Measurements from ENCODE around the gene SNX10. TPM values are rescaled to one million over a fixed set of nuclear protein-coding genes. Genes with fewer than 3 reads are reported as not detected.
A peak's percentile ranks its signal among the peaks of the same experiment; 100 is the strongest.

The SNX10 gene
- total and polyA plus RNA-seq, 2 donors (not counting 1 experiment from before 2014, with no cell fraction given), result under 0.01 to 0.41 TPM

- DNase-seq (ENCODE audit: low read depth in 2 of 2), result no peak
- Histone ChIP-seq H3K9ac (ENCODE audit: insufficient read depth, low read length) (no peak overlapping the region), H3K27ac (ENCODE audit: insufficient read depth, low read length) (no peak overlapping the region), H3K36me3 (ENCODE audit: control insufficient read depth, insufficient read depth, low read length) (no peaks in the 10 kb centered on the region), H3K27me3 (ENCODE audit: control insufficient read depth, insufficient read depth, low read length) (no peaks in the 10 kb centered on the region), H3K4me3 (replicated peaks in 1 of 4; ENCODE audit: control extremely low read depth in 1 of 4, insufficient read depth in 1 of 4, low read depth in 3 of 4, low read length in 4 of 4) (no peak overlapping the region), H4K20me1 (ENCODE audit: control insufficient read depth, extremely low read depth, insufficient read depth, low read length) (no peaks in the 10 kb centered on the region), H3K4me2 (ENCODE audit: extremely low read depth, insufficient read depth, low read length) (no peak overlapping the region), H3K9me3 (ENCODE audit: control insufficient read depth, insufficient read depth, low read depth, low read length) (no peaks in the 10 kb centered on the region), H2AFZ (ENCODE audit: low read length) (no peak overlapping the region), H3K79me2 (ENCODE audit: control insufficient read depth, insufficient read depth, low read length) (no peaks in the 10 kb centered on the region), H3K4me1 (ENCODE audit: control insufficient read depth, extremely low read depth, insufficient read depth, low read length) (no peaks in the 10 kb centered on the region)
- no peak for TF ChIP-seq CTCF (conservative IDR thresholded peaks at IDR 0.05 in 1 of 2, IDR thresholded peaks at IDR 0.05 in 1 of 2; ENCODE audit: low read depth in 1 of 2, low read length in 2 of 2)
- no peak for TF ChIP-seq EZH2 (IDR thresholded peaks at IDR 0.05; ENCODE audit: low read length, missing control alignments)
These were observed 26.6 kb upstream of the SNX10 start for GRCh38 chr7:26265065-26265464.

DNA sequence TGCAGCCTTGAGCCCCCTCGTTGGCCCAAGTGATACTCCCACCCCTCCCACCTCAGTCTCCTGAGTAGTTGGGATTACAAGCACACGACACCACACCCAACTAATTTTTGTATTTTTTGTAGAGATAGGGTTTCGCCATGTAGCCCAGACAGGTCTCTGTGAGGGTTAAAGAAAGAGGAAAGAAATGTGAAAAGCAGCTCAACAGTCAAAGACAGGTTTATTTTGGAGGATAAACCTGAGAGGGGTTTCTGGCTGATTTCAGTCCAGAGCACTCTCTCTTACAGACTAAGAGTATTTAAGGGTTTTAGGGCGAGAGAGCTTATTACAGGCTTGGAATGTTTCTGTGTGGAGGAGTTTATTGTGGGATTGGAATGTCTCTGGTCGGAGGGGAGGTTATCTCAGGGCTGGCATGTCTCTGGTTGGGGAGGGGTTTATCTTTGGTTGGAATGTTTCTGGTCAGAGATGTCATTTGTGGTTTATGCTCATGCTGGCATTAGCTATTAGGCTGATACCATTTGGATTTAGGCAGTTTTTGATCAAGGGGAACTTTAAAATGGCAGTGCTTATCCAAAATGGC is 26.1 kb upstream of the SNX10 start:
- Histone ChIP-seq H3K27ac (ENCODE audit: insufficient read depth, low read length) (no peak overlapping the region), H3K27me3 (ENCODE audit: control insufficient read depth, insufficient read depth, low read length) (no peaks in the 10 kb centered on the region), H2AFZ (ENCODE audit: low read length) (no peak overlapping the region), H3K4me2 (ENCODE audit: extremely low read depth, insufficient read depth, low read length) (no peak overlapping the region), H3K9me3 (ENCODE audit: control insufficient read depth, insufficient read depth, low read depth, low read length) (no peaks in the 10 kb centered on the region), H3K36me3 (ENCODE audit: control insufficient read depth, insufficient read depth, low read length) (no peaks in the 10 kb centered on the region), H3K4me3 (replicated peaks in 1 of 4; ENCODE audit: control extremely low read depth in 1 of 4, insufficient read depth in 1 of 4, low read depth in 3 of 4, low read length in 4 of 4) (no peak overlapping the region), H4K20me1 (ENCODE audit: control insufficient read depth, extremely low read depth, insufficient read depth, low read length) (no peaks in the 10 kb centered on the region), H3K79me2 (ENCODE audit: control insufficient read depth, insufficient read depth, low read length) (no peaks in the 10 kb centered on the region), H3K4me1 (ENCODE audit: control insufficient read depth, extremely low read depth, insufficient read depth, low read length) (no peaks in the 10 kb centered on the region), H3K9ac (ENCODE audit: insufficient read depth, low read length) (no peak overlapping the region)
- peak in 1 of 2 donors; percentile 2 for DNase-seq (ENCODE audit: low read depth in 2 of 2)
- TF ChIP-seq EZH2 (IDR thresholded peaks at IDR 0.05; ENCODE audit: low read length, missing control alignments), result no peak
- TF ChIP-seq CTCF (conservative IDR thresholded peaks at IDR 0.05 in 1 of 2, IDR thresholded peaks at IDR 0.05 in 1 of 2; ENCODE audit: low read depth in 1 of 2, low read length in 2 of 2), result no peak

- H4K20me1 ChIP-seq (ENCODE audit: control insufficient read depth, extremely low read depth, insufficient read depth, low read length), result no peaks in the 10 kb centered on the region
- DNase-seq (ENCODE audit: low read depth in 2 of 2), result no peak
- TF ChIP-seq EZH2 (IDR thresholded peaks at IDR 0.05; ENCODE audit: low read length, missing control alignments), result no peak
- no peak for TF ChIP-seq CTCF (conservative IDR thresholded peaks at IDR 0.05 in 1 of 2, IDR thresholded peaks at IDR 0.05 in 1 of 2; ENCODE audit: low read depth in 1 of 2, low read length in 2 of 2)
These were observed 24.0 kb upstream of the SNX10 start for GRCh38 chr7:26267601-26268166.

More at GRCh38 chr7:26267601-26268166, 24.0 kb upstream of the SNX10 start:
- Histone ChIP-seq H3K4me2 (ENCODE audit: extremely low read depth, insufficient read depth, low read length) (no peak overlapping the region), H3K36me3 (ENCODE audit: control insufficient read depth, insufficient read depth, low read length) (no peaks in the 10 kb centered on the region), H3K79me2 (ENCODE audit: control insufficient read depth, insufficient read depth, low read length) (no peaks in the 10 kb centered on the region), H3K9me3 (ENCODE audit: control insufficient read depth, insufficient read depth, low read depth, low read length) (no peaks in the 10 kb centered on the region), H3K27me3 (ENCODE audit: control insufficient read depth, insufficient read depth, low read length) (no peaks in the 10 kb centered on the region), H3K4me3 (replicated peaks in 1 of 4; ENCODE audit: control extremely low read depth in 1 of 4, insufficient read depth in 1 of 4, low read depth in 3 of 4, low read length in 4 of 4) (no peak overlapping the region), H3K27ac (ENCODE audit: insufficient read depth, low read length) (no peak overlapping the region), H3K4me1 (ENCODE audit: control insufficient read depth, extremely low read depth, insufficient read depth, low read length) (no peaks in the 10 kb centered on the region), H3K9ac (ENCODE audit: insufficient read depth, low read length) (no peak overlapping the region), H2AFZ (ENCODE audit: low read length) (no peak overlapping the region)

All from fibroblast of lung (primary cell).